T-helper 2 cell treated with Interferon-gamma antibody and Interleukin-4, amounts not matched to agents 100 ng/mL and 5 ng/mL, for 36 hours (primary cell): ENCODE results near the gene SLC22A23. TPM values are rescaled to one million over a fixed set of nuclear protein-coding genes. Genes with fewer than 3 reads are reported as not detected.

Experiments
- intact Hi-C: fragments of 100-400 bp; cut with micrococcal nuclease; formaldehyde crosslinking; loops from one replicate; pipeline ENCODE4 v1.15.1; 2023
- total RNA-seq: library from RNA; stranded (reverse); gene quantifications from 2 replicates; pipeline ENCODE4 v1.2.3, GENCODE V29; 2022

The SLC22A23 gene
- total RNA-seq, 1 donor from 2014 or later: 0.27 TPM

DNA sequence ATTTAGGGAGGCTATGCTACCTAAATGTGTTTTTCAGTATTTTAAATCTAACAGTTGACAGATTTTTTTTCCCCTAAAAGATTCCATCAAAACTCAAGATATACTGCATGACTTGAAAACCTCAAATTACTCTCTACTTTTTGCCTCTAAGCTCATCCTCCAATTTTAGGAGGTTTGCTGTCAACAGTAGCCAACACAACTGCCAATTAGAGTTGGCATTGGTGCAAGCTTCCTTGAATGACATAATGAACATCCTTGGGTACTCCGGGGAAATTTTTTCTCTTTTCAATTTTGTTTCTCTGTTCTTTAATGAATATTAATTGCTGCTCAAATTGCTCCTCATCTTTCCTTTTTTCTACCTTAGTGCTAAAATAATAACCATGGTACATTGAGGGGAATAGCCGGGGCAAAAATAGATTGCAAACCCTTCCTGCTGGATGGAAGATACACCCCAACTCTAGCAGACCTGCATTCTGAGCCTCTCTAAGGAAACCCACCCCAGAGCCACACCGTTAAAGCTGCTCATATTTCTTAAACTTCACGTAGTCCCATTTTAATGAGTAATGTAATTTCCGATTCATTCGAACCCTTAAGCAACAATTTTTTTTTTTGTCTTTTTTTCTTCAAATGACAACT, 34.3 kb downstream of the SLC22A23 start:
- intact Hi-C loops: no loop called here

DNA sequence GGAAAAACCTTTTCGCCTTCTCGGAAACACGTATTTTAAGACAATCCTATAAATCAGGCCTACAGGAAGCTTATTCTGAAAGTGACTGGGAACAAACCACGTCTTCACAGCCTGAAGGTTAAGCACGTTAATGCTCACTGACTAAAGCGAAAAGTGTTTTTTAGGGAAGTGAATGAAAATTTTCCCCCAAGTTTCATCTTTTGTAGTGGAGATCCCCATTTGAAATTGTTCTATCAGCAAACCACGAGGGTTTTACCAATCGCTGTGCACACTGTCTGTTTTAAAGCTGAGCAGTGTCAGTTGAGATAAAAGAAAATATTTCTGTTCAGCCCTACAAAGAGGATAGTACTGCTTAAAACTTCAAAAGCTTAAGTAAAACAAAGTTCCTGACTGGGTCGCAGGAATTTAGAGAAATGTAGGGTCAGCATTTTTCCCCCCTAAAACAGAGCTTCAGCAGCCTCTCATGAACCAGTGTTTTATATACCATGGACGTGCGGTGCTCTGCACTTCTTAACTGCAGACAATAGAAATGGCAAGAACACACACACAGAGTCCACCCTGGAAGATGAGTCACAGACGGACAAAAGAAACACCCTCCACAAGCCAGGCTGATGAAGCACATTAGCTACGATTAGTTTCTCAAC, 34.9 kb downstream of the SLC22A23 start:
- intact Hi-C loops: no loop called here

DNA sequence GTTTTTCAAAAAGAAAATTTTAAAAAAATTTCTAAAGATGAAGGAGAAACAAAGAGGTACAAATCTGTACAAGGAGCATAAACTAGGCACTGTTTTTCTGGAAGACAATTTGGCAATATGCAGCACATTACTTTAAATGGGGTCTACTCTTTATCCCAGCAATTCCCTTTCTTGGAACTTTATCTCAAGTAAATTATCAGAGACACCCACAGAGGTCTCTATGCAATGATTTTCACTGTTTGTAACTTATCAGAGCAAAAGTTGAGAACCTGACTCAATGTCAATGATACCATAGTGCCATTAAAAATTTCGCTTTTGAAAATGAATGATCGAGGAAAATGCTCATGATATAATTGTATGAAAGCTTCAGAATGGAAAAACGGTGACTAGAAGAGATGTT, 35.7 kb downstream of the SLC22A23 start:
- intact Hi-C loops: no loop called here

DNA sequence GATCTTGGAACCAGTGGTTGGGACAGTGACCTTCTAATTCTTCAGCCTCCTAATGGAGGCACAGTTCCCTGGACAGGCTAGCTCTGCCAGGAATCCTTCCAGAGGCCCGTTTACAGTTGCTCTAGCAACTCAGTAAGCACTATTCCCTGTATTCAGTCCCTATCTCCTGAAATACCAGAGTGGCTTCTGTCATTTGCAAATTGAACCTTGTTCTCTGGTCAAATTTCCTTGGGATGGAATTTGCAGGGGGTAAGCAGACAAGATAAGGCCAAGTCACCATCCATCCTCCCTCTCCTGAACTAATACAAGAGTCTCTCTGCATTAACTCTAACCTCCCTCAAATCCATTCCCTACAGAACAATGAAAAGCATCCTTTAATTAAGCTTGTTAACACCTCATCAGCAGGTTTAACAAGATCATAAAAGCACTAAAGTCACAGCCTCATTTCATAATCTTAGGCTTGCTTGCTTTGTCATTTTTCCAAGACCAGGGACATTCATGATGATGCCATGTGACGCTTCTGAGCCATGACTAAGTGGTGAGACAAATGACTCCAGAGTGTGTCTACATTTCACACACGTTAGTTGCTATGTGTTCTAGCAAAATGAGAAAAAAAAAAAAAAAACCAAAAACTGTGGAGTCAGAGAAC, 37.1 kb downstream of the SLC22A23 start:
- intact Hi-C loops: no loop called here

DNA sequence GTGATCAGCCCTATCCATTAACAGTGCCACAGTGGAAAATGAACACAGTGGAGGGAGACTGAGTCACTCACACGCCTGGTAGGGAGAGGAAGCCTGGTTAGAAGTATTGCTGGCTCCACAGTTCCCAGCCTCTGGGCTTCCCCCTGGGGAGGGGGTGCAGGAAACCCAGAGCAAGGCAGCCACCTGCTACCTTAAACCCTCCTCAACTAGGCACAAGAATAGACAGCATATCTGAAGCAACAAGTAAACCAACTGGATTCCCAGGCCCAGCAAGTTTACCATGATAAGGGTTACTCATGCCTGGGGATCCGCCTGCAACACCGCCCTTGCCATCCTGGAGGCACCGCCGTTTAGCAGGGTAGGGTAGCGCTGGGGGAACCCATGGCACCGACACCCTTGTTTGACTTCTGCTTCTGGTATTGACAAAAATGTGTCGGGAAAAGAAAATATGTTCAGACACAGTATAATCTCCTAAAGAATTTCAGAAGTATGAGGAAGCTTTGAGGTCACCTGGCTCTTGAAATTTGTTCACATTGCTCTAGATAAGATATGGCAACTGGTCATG, 38.3 kb downstream of the SLC22A23 start:
- intact Hi-C loops: no loop called here

DNA sequence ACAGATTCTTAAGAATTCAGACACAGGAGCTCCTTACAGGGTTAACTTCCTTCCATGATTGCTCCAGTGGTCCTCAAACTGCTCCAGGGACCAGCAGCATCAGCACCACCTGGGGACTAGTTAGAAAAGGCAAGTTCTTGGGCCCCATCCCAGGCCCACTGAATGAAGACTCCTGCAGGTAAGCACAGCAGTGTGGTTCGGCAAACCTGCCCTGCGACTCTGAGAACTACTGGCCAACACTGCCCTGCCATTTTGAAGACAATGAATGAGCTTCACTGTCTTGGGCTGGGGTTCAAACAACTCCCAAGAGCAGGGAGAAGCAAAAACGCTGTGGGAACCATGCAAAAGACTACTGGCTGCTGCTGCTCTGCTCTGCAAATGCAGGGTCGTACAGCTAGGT, 39.4 kb downstream of the SLC22A23 start:
- intact Hi-C loops: no loop called here

DNA sequence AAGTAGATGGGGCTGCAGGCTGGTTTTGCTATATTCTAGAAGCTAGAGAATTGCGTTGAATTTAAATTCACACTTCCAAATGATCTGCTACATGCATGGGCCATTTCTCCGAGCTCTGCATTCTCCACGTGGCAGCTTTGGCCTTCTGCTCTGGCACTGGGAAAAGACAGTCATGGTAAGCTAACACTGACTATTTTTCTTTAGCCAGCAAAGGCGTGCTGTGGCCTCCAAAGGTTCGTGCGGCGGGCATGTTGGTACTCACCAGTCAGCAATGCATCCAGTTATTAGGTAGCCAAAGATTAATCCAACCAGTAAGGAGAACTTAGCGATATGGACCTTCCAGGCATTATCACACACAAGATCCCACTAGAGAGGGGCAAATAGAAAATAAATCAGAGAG, 41.4 kb downstream of the SLC22A23 start:
- intact Hi-C loops: no loop called here

DNA sequence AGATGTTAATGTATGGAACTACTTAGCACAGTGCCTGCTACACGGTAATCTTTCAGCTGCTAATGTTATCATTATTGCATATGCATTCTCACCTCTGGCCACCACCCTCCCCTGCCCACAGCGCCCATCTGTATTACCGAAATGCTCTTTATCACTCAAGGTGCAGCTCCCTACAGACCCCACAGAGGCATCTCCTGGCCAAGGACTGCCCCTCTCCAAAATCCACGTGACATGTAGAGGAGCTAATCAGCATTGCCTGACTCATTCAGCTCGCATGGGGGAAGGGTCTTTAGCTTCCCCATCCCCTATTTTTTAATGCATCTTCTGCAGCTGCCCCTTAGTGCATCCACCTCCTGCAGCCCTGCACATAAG, 41.8 kb downstream of the SLC22A23 start:
- intact Hi-C loops: no loop called here

DNA sequence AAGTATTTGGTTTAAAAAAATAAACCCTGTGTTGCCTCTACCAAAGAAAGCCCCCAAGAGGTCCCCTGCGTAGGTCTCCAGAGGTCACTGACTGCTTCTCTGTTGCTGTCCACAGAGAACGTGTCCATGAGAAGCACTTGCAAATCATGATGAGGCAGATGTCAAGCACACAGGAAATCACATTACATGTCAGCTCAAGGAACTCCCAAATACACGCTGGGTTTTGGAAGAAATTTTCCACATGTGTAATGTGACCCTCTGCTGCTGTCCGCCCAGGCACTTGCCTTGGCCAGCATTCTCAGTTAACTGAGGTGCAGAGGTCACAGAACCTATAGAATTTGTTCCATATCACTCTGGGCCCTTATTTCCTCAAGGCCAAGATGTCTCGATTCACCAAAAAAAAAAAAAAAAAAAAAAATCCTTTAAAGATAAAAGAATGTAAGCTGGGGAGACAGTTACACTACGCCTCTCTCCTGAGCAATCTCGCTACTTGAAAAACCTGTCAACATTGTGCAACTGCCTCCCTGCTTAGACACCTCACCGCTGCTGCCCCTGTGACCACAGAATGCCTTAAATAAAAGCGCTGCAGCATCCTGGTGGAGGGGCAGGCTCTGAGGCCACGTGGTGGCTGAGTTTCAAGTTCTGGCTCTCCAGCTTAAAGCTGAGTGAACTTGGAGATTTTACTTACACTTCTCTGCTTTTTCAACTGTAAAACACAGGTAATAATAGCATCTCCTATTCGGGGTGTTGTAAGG, 42.3 kb downstream of the SLC22A23 start:
- intact Hi-C loops: no loop called here

DNA sequence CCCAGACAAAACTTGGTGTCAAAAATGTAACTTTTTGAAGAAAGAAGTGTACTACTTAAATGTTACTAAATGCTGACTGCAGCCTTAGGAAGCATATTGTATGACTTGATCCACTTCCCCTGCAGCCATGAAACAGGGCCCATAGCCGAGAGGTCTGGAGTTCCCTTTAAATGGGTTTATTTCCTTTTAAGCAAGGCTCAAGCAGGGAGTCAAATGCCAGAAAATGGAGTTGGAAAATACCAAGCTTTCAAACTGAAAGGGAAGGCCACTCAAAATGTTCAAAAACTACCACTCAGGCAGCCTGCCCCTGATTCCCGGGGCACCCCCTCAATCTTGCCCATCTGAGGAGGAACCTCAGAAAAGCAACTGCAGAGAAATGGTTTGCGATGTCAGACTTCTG, 43.3 kb downstream of the SLC22A23 start:
- intact Hi-C loops: no loop called here

DNA sequence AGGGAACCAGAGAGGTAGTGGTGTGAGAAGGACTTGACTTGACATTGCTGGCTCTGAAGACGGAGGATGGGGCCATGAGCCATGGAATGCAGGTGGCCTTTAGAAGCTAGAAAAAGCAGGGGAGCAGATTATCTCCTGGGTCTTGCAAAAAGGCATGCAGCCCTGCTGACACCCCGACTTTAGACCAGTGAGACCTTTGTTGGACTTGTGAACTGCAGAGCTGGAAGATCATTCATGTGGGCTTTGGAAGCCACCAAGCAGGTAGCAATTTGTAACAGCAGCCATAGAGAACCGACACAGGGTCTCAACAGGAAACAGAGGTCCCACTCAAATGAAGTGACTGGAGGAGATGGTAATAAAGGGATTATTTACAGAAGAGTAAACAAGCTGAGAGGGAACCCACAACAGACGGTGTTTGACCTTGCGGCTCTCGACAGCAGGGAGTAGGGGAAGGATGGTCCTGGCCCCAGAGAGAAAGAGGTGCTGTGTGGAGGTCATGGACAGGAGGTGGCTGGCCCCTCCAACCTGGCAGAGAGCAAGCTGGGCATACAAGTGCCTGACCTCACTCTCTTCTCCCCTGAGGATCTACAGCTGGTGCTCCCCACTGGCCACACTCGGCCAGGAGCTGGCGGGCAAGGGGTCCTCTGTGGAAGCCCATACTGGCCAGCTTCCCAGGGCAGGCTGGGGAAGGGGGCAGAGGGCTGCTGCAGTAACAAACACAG, 43.9 kb downstream of the SLC22A23 start:
- intact Hi-C loops: no loop called here

DNA sequence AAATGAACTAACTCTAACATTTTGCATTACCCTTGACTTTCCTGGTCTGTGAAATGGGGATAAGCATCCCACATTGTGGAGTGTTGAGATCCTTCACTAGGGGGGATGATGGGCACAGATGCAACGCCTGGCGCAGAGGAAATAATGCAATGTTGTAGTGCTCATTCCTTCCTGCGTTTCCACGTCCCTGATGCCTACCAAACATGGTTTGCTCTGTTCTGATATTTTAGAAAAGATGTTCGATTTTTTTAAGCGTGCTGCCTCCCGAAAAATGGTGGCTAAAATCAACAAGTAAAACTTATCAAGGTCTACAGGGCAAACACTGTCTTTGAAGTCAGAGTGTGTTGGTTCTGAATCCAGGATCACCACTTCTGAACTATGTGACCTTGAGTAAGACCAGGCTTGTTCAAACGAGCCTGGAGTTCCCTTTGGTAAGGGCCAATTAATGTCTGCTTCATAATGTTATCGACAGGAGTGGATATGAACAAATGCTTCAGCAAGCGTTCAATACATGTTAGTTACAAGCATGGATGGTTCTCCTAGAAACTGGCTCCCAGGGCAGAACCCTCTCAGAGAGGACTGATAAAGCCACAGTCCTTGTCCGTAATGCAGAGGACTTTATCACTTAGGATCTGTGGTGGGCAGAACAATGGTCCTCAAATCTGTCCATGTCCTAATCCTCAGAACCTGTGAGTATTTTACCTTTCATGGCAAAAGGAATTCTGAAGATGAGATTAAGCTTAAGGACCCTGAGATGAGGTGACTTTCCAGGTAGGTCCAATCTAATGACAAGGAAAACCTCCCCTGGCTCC, 44.7 kb downstream of the SLC22A23 start:
- intact Hi-C loops: no loop called here

DNA sequence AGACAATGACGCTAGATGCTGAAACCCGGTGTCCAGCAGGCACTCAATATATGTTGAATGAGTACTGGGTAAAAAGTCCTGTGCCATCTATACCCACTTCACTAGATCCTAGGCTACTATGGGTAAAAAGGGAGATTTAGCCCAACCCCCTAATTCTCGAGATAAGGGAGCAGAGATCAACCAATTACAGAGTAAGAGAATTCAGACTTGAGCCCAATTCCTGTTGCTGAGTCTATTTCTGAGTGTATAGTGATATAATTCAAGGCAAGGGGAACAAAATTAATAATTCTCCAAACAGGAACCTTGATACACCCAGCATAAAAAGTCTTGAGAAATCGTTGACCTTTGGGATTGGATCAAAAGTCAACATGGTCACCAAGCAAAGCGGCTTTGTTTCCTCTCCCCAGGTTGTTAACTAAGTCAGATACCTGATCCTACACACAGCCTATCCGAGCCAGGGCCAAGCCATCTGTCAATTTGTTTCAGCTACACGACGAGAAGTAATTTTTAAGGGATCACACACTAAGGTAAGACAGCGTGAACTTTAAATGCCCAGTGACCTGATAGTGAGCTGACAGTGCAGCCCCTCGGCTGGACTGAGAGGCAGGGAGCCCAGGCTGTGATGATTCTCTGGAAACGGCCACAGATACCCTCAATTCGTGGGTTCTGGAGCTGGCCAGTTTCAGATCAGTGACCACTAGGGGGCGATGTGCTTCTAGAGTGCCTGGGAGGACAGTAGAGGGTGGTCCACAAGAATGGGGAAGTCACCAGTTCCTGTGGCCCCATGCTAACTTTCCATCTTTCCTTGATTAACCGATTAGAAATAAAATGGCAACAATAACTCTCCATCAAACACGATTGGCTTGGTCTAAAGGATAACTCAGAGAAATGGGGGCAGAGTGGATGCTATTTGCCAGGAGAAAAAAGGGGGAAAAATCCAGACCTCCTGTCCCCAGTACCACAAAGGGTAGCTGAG, 46.2 kb downstream of the SLC22A23 start:
- intact Hi-C loops: no loop called here

DNA sequence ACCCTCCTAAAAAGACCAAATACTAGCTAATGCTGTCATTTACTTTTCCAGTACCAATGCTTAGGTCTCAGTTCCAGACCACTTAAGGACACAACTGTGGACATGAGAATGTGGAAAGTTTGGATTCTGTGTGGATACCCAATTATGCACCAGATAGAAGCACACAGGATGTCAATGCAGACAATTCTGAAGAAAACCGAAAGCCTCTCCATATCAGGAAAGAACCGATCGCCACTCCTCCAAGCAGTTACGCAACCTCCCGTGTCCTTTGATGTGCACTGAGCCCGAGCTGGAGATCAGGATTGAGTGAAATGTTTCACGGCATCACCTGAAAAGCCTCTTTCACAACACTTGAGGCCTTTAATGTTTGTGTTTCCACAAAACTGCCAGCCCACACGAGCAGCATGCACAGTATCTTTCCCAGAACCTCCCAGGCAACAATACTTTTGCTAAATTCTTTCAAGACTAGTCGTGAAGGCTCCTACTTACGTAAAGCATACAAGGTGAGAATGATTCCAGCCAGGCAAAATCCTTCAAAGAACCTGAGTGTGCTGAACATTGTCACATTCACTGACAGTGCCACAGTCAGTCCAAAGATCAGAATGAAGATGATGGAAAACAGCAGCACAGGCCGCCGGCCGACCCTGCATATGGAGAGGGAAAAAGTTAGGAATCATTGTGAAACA, 47.0 kb downstream of the SLC22A23 start:
- intact Hi-C loops: no loop called here

DNA sequence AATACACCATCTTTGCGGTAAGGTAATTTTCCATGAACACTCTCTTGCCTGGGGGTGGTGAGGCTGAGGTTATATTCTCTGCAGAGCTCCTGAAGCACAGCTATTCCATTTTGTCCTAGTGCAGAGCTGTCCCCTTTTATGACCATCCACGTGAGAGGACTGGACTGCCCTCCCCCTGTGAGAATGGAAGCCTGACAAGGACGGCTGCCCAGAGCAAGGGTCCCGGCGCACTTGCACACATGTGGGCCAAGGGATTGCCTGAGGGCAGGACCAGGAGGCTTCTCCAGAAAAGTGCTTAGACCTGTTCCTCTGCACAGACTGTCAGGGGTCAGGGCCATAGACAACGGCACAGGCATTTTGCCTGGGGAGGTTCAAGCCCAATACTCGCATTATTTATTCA, 48.2 kb downstream of the SLC22A23 start:
- intact Hi-C loops: no loop called here

DNA sequence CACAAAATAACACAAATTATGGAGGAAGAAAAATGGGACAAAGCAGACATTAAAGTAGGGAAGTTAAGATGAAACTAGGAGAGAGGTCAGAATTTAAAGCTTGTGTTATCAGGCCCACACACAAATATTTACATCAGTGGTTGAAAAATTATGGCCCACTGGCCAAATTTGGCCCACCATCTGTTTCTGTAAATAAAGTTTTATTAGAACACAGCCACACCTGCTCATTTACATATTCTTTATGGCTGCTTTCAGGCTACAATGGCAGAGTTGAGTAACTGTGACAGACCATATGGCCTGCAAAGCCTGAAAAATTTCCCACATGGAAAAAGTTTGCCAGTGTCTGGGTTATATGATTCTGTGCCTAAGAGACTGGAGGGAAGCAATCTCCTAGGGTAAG, 49.0 kb downstream of the SLC22A23 start:
- intact Hi-C loops: no loop called here

DNA sequence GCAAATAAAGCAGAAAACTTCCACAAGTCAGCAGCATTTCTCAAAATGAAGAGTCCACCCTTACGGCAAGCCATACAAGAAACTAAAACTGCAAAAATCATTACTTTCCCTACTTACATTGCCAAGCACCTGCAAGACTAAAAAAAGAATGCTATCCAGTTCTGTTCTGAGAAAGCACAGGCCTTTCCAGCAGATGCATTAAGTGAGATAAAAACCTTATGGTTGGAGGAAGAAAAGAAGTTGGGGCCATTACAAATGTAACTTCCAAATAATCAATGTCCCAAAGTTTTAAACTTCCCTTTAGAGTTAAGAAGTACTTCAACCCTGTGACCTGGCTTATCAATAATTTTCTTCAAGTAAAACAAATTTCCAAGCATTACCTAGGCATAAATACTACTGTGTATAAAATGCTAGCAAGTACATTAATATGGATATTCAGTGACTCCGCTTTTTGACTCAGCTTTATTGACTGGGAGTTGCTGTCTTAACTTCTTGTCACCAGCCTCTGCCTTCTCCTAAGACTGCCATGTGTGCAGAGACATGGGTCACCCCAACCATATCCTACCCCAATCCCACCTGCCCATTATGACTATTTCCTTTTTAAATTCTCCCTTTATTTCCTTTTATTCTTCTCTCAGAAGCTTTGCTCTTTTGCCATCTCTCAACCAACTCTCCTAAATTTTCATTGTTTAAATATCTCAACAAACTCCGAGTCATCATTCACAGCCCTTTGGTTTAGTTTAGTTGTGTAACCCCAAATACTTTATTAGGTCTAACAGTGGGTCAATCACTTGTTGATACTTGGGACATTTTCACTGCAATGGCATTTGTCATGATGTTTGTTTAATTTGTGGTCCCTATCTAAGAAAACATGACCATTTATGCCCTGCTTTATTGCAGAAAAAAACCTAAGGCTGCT, 49.7 kb downstream of the SLC22A23 start:
- intact Hi-C loops: no loop called here
